Sigmoid colon (tissue), 7 donors: ENCODE results near the gene SEC63. TPM values are rescaled to one million over a fixed set of nuclear protein-coding genes. Genes with fewer than 3 reads are reported as not detected.

ENCODE experiments used
- DNase-seq: peaks from one replicate; pipeline ENCODE4 v3.0.0-alpha.2; 2019
- H3K27ac ChIP-seq, 4 donors: fragments of 200-600 bp; sonication (generic); one replicate each; pipeline ENCODE4 v1.5.1; 2016 to 2019; ENCODE audit warnings: mild to moderate bottlenecking in 1 of 4
- H3K27me3 ChIP-seq, 3 donors: fragments of 200-600 bp; sonication (generic); one replicate each; pipeline ENCODE4 v1.5.1; 2019; ENCODE audit warnings: mild to moderate bottlenecking in 1 of 3
- H3K36me3 ChIP-seq, 4 donors: fragments of 200-600 bp; sonication (generic); one replicate each; pipeline ENCODE4 v1.5.1; 2016 to 2019
- H3K4me1 ChIP-seq, 4 donors: fragments of 200-600 bp; sonication (generic); one replicate each; pipeline ENCODE4 v1.5.1; 2017 to 2019
- H3K4me3 ChIP-seq, 4 donors: fragments of 200-600 bp; sonication (generic); one replicate each; pipeline ENCODE4 v1.5.1; 2017 to 2019; ENCODE audit warnings: mild to moderate bottlenecking in 2 of 4, moderate library complexity in 1 of 4
- H3K9me3 ChIP-seq, 4 donors: fragments of 200-600 bp in 3 of 4; sonication (generic) in 3 of 4; one replicate each; pipeline versions ENCODE4 v1.5.1 to v1.6.1; 2013 to 2019
- EP300 ChIP-seq, 4 donors: sonication (generic); formaldehyde crosslinking; IDR thresholded peaks; one replicate each; pipeline ENCODE4 v1.6.1; 2017; ENCODE audit warnings: antibody characterized with exemption in 4 of 4
- POLR2A ChIP-seq, 2 donors: fragments of 450-650 bp; IDR thresholded peaks; one replicate each; pipeline ENCODE4 v1.6.1; 2016; ENCODE audit warnings: antibody characterized with exemption in 2 of 2, mild to moderate bottlenecking in 2 of 2, moderate library complexity in 2 of 2
- POLR2AphosphoS5 ChIP-seq, 4 donors: sonication (generic); formaldehyde crosslinking; IDR thresholded peaks; one replicate each; pipeline ENCODE4 v1.6.1; 2017; ENCODE audit warnings: antibody characterized with exemption in 4 of 4
- whole genome bisulfite sequencing, 2 donors: extraction: QIAGEN DNeasy Blood & Tissue Kit; methylation state at CpG; one replicate each; pipeline ENCODE4 v1.1.7; 2013; 5-methylcytosine and 5-hydroxymethylcytosine counted together
- intact Hi-C: fragments of 100-400 bp; cut with DNase I; formaldehyde crosslinking; loops from one replicate; pipeline ENCODE4 v1.15.1; 2023
- polyA plus RNA-seq, 3 donors: library from polyadenylated mRNA; stranded (reverse); fragments of 200-250 nt; gene quantifications; one replicate each; pipeline ENCODE4 v1.2.3, GENCODE V29; 2013
- total RNA-seq, 4 donors: library from RNA; depleted of rRNA; stranded (reverse); fragments of >200 nt; gene quantifications; one replicate each; pipeline ENCODE4 v1.1.0, GENCODE V29; 2016
- TF ChIP-seq, protein P1 (sequence below), 4 experiments: fragments of 450-650 bp in 3 of 4; fragments of 200-600 bp in 1 of 4; IDR thresholded peaks; one replicate each; pipeline ENCODE4 v1.5.1; 2016 to 2019; ENCODE audit warnings: antibody characterized with exemption in 4 of 4, mild to moderate bottlenecking in 3 of 4, moderate library complexity in 2 of 4
- donor health status: healthy with polysubstance abuse.
- donor health status: Bipolar disorder and iron deficiency.
- donor health status: healthy.

The SEC63 gene
- total and polyA plus RNA-seq, 7 donors, result 4.9 to 44.9 (median 31.7) TPM

DNA sequence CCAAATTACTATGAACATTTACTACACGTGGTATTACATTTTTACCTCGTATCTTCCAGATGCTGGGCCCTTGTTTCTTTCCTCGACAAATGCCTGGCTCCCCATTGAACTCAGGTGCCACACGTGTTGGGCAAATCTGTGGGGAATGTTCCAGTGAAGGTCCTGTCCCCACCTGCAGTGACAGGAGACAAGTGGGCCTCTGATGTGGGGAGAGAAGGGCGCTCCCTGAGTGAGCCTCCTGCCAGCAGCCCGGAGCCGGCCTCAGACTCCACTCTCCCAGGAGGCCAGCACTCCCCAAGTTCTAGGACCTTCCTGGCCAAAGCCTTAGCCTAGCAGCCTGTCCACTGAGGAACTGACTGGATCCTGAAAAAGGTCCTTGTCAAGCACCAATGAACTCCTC lies 112.2 kb downstream of the SEC63 start:
- H3K36me3 ChIP-seq, result no peaks in the 10 kb centered on the region
- no peak overlapping the region for H3K27ac ChIP-seq
- H3K4me1 ChIP-seq, result peaks cover 0 to 13% (median 9%) of the 10 kb centered on the region in 4 donors
- no peak overlapping the region for H3K4me3 ChIP-seq
- TF ChIP-seq EP300 (IDR thresholded peaks at IDR 0.05) (no peak), POLR2AphosphoS5 (IDR thresholded peaks at IDR 0.05) (no peak), POLR2A (IDR thresholded peaks at IDR 0.05) (no peak)
- TF ChIP-seq, protein P1, sequence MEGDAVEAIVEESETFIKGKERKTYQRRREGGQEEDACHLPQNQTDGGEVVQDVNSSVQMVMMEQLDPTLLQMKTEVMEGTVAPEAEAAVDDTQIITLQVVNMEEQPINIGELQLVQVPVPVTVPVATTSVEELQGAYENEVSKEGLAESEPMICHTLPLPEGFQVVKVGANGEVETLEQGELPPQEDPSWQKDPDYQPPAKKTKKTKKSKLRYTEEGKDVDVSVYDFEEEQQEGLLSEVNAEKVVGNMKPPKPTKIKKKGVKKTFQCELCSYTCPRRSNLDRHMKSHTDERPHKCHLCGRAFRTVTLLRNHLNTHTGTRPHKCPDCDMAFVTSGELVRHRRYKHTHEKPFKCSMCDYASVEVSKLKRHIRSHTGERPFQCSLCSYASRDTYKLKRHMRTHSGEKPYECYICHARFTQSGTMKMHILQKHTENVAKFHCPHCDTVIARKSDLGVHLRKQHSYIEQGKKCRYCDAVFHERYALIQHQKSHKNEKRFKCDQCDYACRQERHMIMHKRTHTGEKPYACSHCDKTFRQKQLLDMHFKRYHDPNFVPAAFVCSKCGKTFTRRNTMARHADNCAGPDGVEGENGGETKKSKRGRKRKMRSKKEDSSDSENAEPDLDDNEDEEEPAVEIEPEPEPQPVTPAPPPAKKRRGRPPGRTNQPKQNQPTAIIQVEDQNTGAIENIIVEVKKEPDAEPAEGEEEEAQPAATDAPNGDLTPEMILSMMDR (IDR thresholded peaks at IDR 0.05), result no peak
- peaks cover 0 to 7% (median 0%) of the 10 kb centered on the region in 3 donors for H3K27me3 ChIP-seq
- WGBS, 2 donors, result 92 to 93% methylated on average over 7 of the region's 7 CpGs
- H3K9me3 ChIP-seq, result no peaks in the 10 kb centered on the region
- no peak for DNase-seq
- intact Hi-C loops, result loop anchor here (10.0 kb wide), 1 partner anchor 531 kb away; no protein-coding TSS in a partner anchor

DNA sequence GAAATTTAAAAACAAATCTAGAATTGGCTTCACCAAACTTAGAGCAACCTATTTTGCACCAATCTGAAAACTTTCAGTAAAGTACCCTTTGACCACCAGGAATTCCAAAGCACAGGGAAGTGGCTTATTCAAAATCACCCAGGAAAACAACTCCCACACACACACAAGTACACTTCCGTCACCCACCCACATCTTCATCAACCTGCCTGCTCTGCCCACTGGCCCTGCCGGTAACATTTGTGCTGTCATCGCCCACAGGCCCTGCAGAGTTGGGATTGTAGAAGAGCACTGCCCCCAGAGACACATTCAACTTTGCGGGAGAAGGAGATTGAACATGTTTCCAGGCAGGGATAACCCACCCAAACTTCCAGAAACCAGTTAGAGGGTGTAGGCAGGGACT lies 114.6 kb downstream of the SEC63 start:
- no peak overlapping the region for H3K27ac ChIP-seq
- WGBS, 2 donors, result 80 to 90% methylated on average over 4 of the region's 4 CpGs
- intact Hi-C loops, result loop anchor here (10.0 kb wide), 1 partner anchor 529 kb away; no protein-coding TSS in a partner anchor
- H3K9me3 ChIP-seq, result no peaks in the 10 kb centered on the region
- H3K27me3 ChIP-seq, result peaks cover 0 to 7% (median 0%) of the 10 kb centered on the region in 3 donors
- H3K36me3 ChIP-seq, result no peaks in the 10 kb centered on the region
- H3K4me3 ChIP-seq, result no peak overlapping the region
- peaks cover 0 to 10% (median 7%) of the 10 kb centered on the region in 4 donors for H3K4me1 ChIP-seq
- DNase-seq, result no peak
- TF ChIP-seq, protein P1 (IDR thresholded peaks at IDR 0.05), result no peak
- no peak for TF ChIP-seq POLR2A (IDR thresholded peaks at IDR 0.05)
- TF ChIP-seq POLR2AphosphoS5 (IDR thresholded peaks at IDR 0.05), result no peak
- TF ChIP-seq EP300 (IDR thresholded peaks at IDR 0.05), result no peak

DNA sequence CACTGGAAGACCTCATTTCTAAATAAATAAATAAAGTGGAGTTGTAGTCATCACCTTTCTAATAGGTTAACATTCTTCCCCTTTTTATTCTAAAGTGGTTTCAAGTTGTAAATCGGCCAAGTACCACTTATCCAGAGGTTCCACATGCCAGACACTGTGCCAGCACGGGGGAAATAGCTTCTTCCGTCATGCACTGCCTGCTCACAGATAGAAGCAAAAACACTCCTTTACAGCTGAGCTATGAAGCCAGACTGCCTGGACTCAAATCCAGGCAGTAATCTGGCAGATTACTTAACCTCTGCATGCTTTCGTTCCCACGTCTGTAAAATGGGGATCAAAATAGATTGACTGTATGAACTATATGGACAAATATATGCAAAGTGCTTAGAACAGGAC lies 116.7 kb downstream of the SEC63 start:
- no peaks in the 10 kb centered on the region for H3K4me1 ChIP-seq
- no peaks in the 10 kb centered on the region for H3K27me3 ChIP-seq
- intact Hi-C loops, result loop anchor here (10.0 kb wide), 1 partner anchor 526 kb away; no protein-coding TSS in a partner anchor
- TF ChIP-seq EP300 (IDR thresholded peaks at IDR 0.05) (no peak), POLR2A (IDR thresholded peaks at IDR 0.05) (no peak), POLR2AphosphoS5 (IDR thresholded peaks at IDR 0.05) (no peak)
- TF ChIP-seq, protein P1 (IDR thresholded peaks at IDR 0.05), result no peak
- H3K36me3 ChIP-seq, result no peaks in the 10 kb centered on the region
- H3K9me3 ChIP-seq, result no peaks in the 10 kb centered on the region
- no peak overlapping the region for H3K4me3 ChIP-seq
- H3K27ac ChIP-seq, result no peak overlapping the region
- WGBS, 2 donors, result 60 to 68% methylated on average over 5 of the region's 5 CpGs
- DNase-seq, result no peak

DNA sequence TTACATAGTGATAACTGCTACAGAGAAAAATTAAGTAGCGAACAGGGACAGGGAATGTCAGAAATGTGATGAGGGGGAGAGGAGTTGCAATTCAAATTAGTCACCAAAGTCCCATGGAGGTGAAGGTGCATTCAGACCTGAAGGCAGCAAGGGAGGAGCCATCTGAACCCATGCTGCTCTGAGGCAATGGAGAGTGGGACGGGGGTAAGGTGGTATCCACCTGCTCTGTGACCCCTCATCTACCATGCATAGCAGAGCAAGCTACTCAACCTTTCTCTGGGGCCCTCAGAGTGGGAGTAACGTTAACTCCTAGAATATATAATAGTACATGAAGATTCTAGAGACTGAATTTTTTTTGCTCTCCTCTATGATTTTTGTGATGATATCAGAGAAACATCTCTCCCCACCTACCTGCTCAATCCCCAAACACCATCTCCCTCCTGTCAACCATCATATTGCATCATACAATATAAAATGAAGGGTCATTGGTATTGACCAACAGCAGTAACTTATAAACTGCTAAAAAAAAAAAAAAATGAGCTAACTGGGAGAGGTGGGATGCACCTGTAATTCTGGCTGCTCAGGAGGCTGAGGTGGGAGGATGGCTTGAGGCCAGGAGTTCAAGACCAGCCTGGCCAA lies 117.3 kb downstream of the SEC63 start:
- H3K4me1 ChIP-seq, result no peaks in the 10 kb centered on the region
- TF ChIP-seq, protein P1 (IDR thresholded peaks at IDR 0.05), result no peak
- TF ChIP-seq POLR2A (IDR thresholded peaks at IDR 0.05) (no peak), EP300 (IDR thresholded peaks at IDR 0.05) (no peak), POLR2AphosphoS5 (IDR thresholded peaks at IDR 0.05) (no peak)
- no peak for DNase-seq
- no peaks in the 10 kb centered on the region for H3K36me3 ChIP-seq
- H3K27me3 ChIP-seq, result no peaks in the 10 kb centered on the region
- intact Hi-C loops, result loop anchor here (10.0 kb wide), 1 partner anchor 526 kb away; no protein-coding TSS in a partner anchor
- H3K4me3 ChIP-seq, result no peak overlapping the region
- H3K9me3 ChIP-seq, result no peaks in the 10 kb centered on the region
- no peak overlapping the region for H3K27ac ChIP-seq
- 88% methylated on average over 3 of the region's 3 CpGs for whole genome bisulfite sequencing, 2 donors
